HepG2 (cell line): ENCODE results near the gene MLLT1. TPM values are rescaled to one million over a fixed set of nuclear protein-coding genes. Genes with fewer than 3 reads are reported as not detected.

Experiments used
- ATAC-seq: fragments of 200-7000 bp; cut with Tn5 transposase; 3 replicates; pipeline ENCODE4 v1.9.1; 2020; ENCODE audit warnings: mild to moderate bottlenecking, moderate library complexity
- BruUV-seq: library from RNA; stranded (reverse); fragments of 400-500 nt; replicated peaks from 2 replicates; lab custom pipeline; 2021; lab: Mats Ljungman, UMichigan
- CTCF ChIA-PET: fragments of 300-600 bp; formaldehyde crosslinking; extraction: SDS; loops from one replicate; lab custom pipeline; 2021; ENCODE audit warnings: low total read pairs, inconsistent platforms, low intra/inter-chr PET ratio; lab: Yijun Ruan, JAX
- POLR2A ChIA-PET: fragments of 350-600 bp; sonication (Branson Sonifier 250); formaldehyde crosslinking; loops from one replicate; lab custom pipeline; 2020; ENCODE audit warnings: antibody characterized with exemption, inconsistent platforms; lab: Yijun Ruan, JAX
- DNase-seq: peaks from one replicate; pipeline ENCODE4 v3.0.0-alpha.2; 2015; ENCODE audit warnings: low spot score
- FAIRE-seq: peaks from 3 replicates; lab custom pipeline; 2011; peaks lifted over from hg19 to GRCh38; lab: Jason Lieb, UNC
- H2AFZ ChIP-seq: one replicate; pipeline ENCODE4 v1.6.1; 2011; ENCODE audit warnings: low read length, inconsistent platforms
- H3K27ac ChIP-seq: fragments of 300-600 bp; 3 replicates; pipeline ENCODE4 v1.8.0; 2011; ENCODE audit warnings: mixed run types, mild to moderate bottlenecking, mixed read lengths, low read length, inconsistent platforms; ENCODE audit not compliant: insufficient read depth; ENCODE audit errors: extremely low read length
- H3K27me3 ChIP-seq, 2 experiments: fragments of 200-600 bp in 1 of 2; 2 replicates in 1 of 2; 3 replicates in 1 of 2; pipeline versions ENCODE4 v1.6.0 to v1.8.0; 2011; ENCODE audit warnings: low read length in 2 of 2, mild to moderate bottlenecking in 2 of 2, moderate library complexity in 2 of 2, inconsistent platforms in 1 of 2; ENCODE audit not compliant: insufficient read depth in 2 of 2, control insufficient read depth in 1 of 2
- H3K36me3 ChIP-seq, 2 experiments: fragments of 200-600 bp in 1 of 2; replicated peaks in 1 of 2; 2 replicates in 1 of 2; 3 replicates in 1 of 2; pipeline versions ENCODE4 v1.5.1 to v1.8.0; 2011; ENCODE audit warnings: low read length in 2 of 2, inconsistent platforms in 1 of 2; ENCODE audit not compliant: insufficient read depth in 2 of 2, control insufficient read depth in 1 of 2
- H3K4me1 ChIP-seq: 2 replicates; pipeline ENCODE4 v1.5.1; 2012; ENCODE audit warnings: low read length, inconsistent platforms; ENCODE audit not compliant: insufficient read depth
- H3K4me2 ChIP-seq: 2 replicates; pipeline ENCODE4 v1.6.0; 2011; ENCODE audit warnings: low read depth, low read length, inconsistent platforms
- H3K4me3 ChIP-seq, 3 experiments: fragments of 200-600 bp in 1 of 3; sonication (generic), shearing (Covaris generic) in 1 of 3; replicated peaks in 1 of 3; 2 replicates each; pipeline ENCODE4 v1.5.1; 2011 to 2016; ENCODE audit warnings: low read length in 3 of 3, inconsistent platforms in 2 of 3, low read depth in 2 of 3, mild to moderate bottlenecking in 2 of 3, control low read depth in 1 of 3, mixed read lengths in 1 of 3; ENCODE audit not compliant: insufficient read depth in 1 of 3
- H3K79me2 ChIP-seq: one replicate; pipeline ENCODE4 v1.6.1; 2011; ENCODE audit warnings: low read length, inconsistent platforms; ENCODE audit not compliant: insufficient read depth
- H3K9ac ChIP-seq: 2 replicates; pipeline ENCODE4 v1.6.0; 2011; ENCODE audit warnings: mild to moderate bottlenecking, low read depth, low read length, inconsistent platforms; ENCODE audit not compliant: insufficient read depth
- H3K9me3 ChIP-seq: 2 replicates; pipeline ENCODE4 v1.5.1; 2012; ENCODE audit warnings: mild to moderate bottlenecking, low read length
- H4K20me1 ChIP-seq: 2 replicates; pipeline ENCODE4 v1.6.0; 2011; ENCODE audit warnings: inconsistent platforms, mild to moderate bottlenecking, low read length, moderate library complexity; ENCODE audit not compliant: insufficient read depth
- CREBL2 ChIP-seq: sonication (generic); formaldehyde crosslinking; IDR thresholded peaks from 2 replicates; pipeline ENCODE4 v1.8.1; 2023; ENCODE audit warnings: missing genetic modification reagents, mild to moderate bottlenecking, borderline replicate concordance
- MAFF ChIP-seq: IDR thresholded peaks from 2 replicates; pipeline ENCODE4 v1.6.1; 2011; ENCODE audit warnings: low read depth, low read length, improper control_type of control experiment
- ZBTB40 ChIP-seq, 2 experiments: fragments of 450-650 bp in 1 of 2; sonication (generic) in 1 of 2; formaldehyde crosslinking in 1 of 2; IDR thresholded peaks; 2 replicates each; pipeline versions ENCODE4 v1.6.1 to v1.8.0; 2016 to 2022; ENCODE audit warnings: antibody characterized with exemption in 1 of 2, mild to moderate bottlenecking in 1 of 2, missing genetic modification reagents in 1 of 2
- WGBS: methylation state at CpG from one replicate; pipeline ENCODE4 v1.1.6; 2017; ENCODE audit warnings: low lambda C conversion rate; 5-methylcytosine and 5-hydroxymethylcytosine counted together
- in situ Hi-C: cut with HindIII; loops from 2 replicates; pipeline ENCODE4 v1.10.0; 2017; ENCODE audit warnings: low pct_unique_long_range_greater_than_20kb; ENCODE audit not compliant: extremely low pct_ligation_motif_present
- intact Hi-C: fragments of 100-400 bp; cut with micrococcal nuclease; formaldehyde crosslinking; loops from one replicate; pipeline ENCODE4 v1.10.0; 2022; ENCODE audit not compliant: unreplicated experiment
- polyA plus RNA-seq, 8 experiments: library from polyadenylated mRNA; depleted of rRNA in 3 of 8; stranded (reverse) in 7 of 8; unstranded in 1 of 8; fragments of >200 nt; fragmentation: Illumina TruSeq in 4 of 8; extraction: Trizol in 4 of 8; gene quantifications; 2 replicates each; pipeline versions ENCODE4 v1.2.1 to v1.2.3, GENCODE V29; 2011 to 2016; ENCODE audit warnings: low read depth in 4 of 8, missing spikeins in 1 of 8, mixed read lengths in 1 of 8; ENCODE audit not compliant: insufficient read depth in 1 of 8
- total RNA-seq, 5 experiments: library from RNA; depleted of rRNA; stranded (reverse); fragments of >200 nt; fragmentation: Illumina TruSeq; extraction: Trizol; gene quantifications; 2 replicates each; pipeline ENCODE4 v1.2.3, GENCODE V29; 2016; ENCODE audit warnings: low read depth in 1 of 5
- TF ChIP-seq, protein P1 (sequence below): sonication (generic); formaldehyde crosslinking; conservative IDR thresholded peaks from 2 replicates; pipeline ENCODE4 v1.4.0; 2020; ENCODE audit warnings: missing genetic modification reagents

The MLLT1 gene
- total and polyA plus RNA-seq, 2 of the 13 experiments (the other 11 are each of a cell fraction or from before 2014, with no cell fraction given) = 11.7 to 12.2 TPM

GRCh38 chr19:6188811-6189210 lies 91.0 kb downstream of the MLLT1 start:
- ChIA-PET CTCF (no interaction called here), POLR2A (no interaction called here)
- intact Hi-C loops = no loop called here
- TF ChIP-seq CREBL2 (CRISPR knock-in tag) (no peak), ZBTB40 (IDR thresholded peaks at IDR 0.05) (no peak), ZBTB40 (CRISPR knock-in tag; IDR thresholded peaks at IDR 0.05) (no peak), MAFF (no peak)
- TF ChIP-seq, protein P1, sequence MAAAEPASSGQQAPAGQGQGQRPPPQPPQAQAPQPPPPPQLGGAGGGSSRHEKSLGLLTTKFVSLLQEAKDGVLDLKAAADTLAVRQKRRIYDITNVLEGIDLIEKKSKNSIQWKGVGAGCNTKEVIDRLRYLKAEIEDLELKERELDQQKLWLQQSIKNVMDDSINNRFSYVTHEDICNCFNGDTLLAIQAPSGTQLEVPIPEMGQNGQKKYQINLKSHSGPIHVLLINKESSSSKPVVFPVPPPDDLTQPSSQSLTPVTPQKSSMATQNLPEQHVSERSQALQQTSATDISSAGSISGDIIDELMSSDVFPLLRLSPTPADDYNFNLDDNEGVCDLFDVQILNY (CRISPR knock-in tag) = no peak
- Histone ChIP-seq H3K27ac (no peak overlapping the region), H2AFZ (no peak overlapping the region), H3K79me2 (no peaks in the 10 kb centered on the region), H3K4me3 (no peak overlapping the region), H3K4me2 (no peak overlapping the region), H3K9me3 (peaks cover 10% of the 10 kb centered on the region; the same call in 1 of the 2 replicates), H3K4me1 (no peaks in the 10 kb centered on the region), H3K36me3 (no peaks in the 10 kb centered on the region), H4K20me1 (no peaks in the 10 kb centered on the region), H3K9ac (no peak overlapping the region), H3K27me3 (no peaks in the 10 kb centered on the region)
- in situ Hi-C loops = no loop called here
- FAIRE-seq (no peak), DNase-seq (no peak), ATAC-seq (no peak)
- BruUV-seq = no TSS peak
- WGBS = 91% methylated on average over 2 of the region's 2 CpGs
